Endothelial cell of umbilical vein (primary cell): ENCODE data around the gene PPM1M. TPM values are rescaled to one million over a fixed set of nuclear protein-coding genes. Genes with fewer than 3 reads are reported as not detected.

Source experiments
- BruUV-seq: library from RNA; stranded (reverse); fragments of 400-500 nt; replicated peaks from 2 replicates; lab custom pipeline; 2021; lab: Mats Ljungman, UMichigan
- CTCF ChIA-PET: fragments of 300-600, 350-600 bp; sonication (Branson Sonifier 250); formaldehyde crosslinking; loops from one replicate; lab custom pipeline; 2021; ENCODE audit warnings: antibody characterized with exemption, inconsistent platforms; lab: Charles Lee
- POLR2A ChIA-PET: fragments of 300-600, 350-600 bp; sonication (Branson Sonifier 250); formaldehyde crosslinking; loops from one replicate; lab custom pipeline; 2021; ENCODE audit warnings: antibody characterized with exemption, inconsistent platforms; lab: Charles Lee
- DNase-seq: peaks from one replicate; pipeline ENCODE4 v3.0.0-alpha.2; 2011; ENCODE audit warnings: low read depth, low spot score
- FAIRE-seq: peaks from 2 replicates; lab custom pipeline; 2011; peaks lifted over from hg19 to GRCh38; lab: Jason Lieb, UNC
- H2AFZ ChIP-seq: 2 replicates; pipeline ENCODE4 v1.6.0; 2012; ENCODE audit warnings: low read depth, low read length, control low read depth, inconsistent platforms
- H3K27ac ChIP-seq: 2 replicates; pipeline ENCODE4 v1.5.1; 2011; ENCODE audit warnings: low read depth, mild to moderate bottlenecking, control low read depth, low read length, moderate library complexity; ENCODE audit not compliant: insufficient read depth
- H3K27me3 ChIP-seq, 2 experiments: 2 replicates each; pipeline versions ENCODE4 v1.6.0 to v1.6.1; 2011; ENCODE audit warnings: low read length in 2 of 2, mixed read lengths in 1 of 2; ENCODE audit not compliant: control insufficient read depth in 2 of 2, insufficient read depth in 2 of 2
- H3K36me3 ChIP-seq, 2 experiments: 2 replicates in 1 of 2; 3 replicates in 1 of 2; pipeline ENCODE4 v1.5.1; 2011; ENCODE audit warnings: low read length in 2 of 2, mild to moderate bottlenecking in 1 of 2, moderate library complexity in 1 of 2; ENCODE audit not compliant: control insufficient read depth in 2 of 2, insufficient read depth in 2 of 2; ENCODE audit errors: extremely low read depth in 1 of 2
- H3K4me1 ChIP-seq: 3 replicates; pipeline ENCODE4 v1.5.1; 2011; ENCODE audit warnings: mild to moderate bottlenecking, low read length; ENCODE audit not compliant: control insufficient read depth, insufficient read depth; ENCODE audit errors: extremely low read depth
- H3K4me2 ChIP-seq: 2 replicates; pipeline ENCODE4 v1.6.1; 2011; ENCODE audit warnings: low read length, control low read depth, mixed read lengths; ENCODE audit not compliant: insufficient read depth
- H3K4me3 ChIP-seq, 3 experiments: fragments of 200-600 bp in 1 of 3; sonication (generic), shearing (Covaris generic) in 1 of 3; replicated peaks in 1 of 3; 2 replicates each; pipeline ENCODE4 v1.5.1; 2011 to 2016; ENCODE audit warnings: control low read depth in 3 of 3, low read length in 3 of 3, mild to moderate bottlenecking in 2 of 3, inconsistent platforms in 1 of 3, low read depth in 1 of 3, moderate library complexity in 1 of 3; ENCODE audit not compliant: insufficient read depth in 1 of 3
- H3K79me2 ChIP-seq: 2 replicates; pipeline ENCODE4 v1.6.0; 2012; ENCODE audit warnings: low read length, inconsistent platforms; ENCODE audit not compliant: control insufficient read depth, insufficient read depth
- H3K9ac ChIP-seq: replicated peaks from 2 replicates; pipeline ENCODE3; 2011; ENCODE audit warnings: low read length, control low read depth; ENCODE audit not compliant: insufficient read depth; ENCODE audit errors: extremely low read depth
- H3K9me1 ChIP-seq: replicated peaks from 3 replicates; pipeline ENCODE4 v1.6.0; 2011; ENCODE audit warnings: mild to moderate bottlenecking, low read length; ENCODE audit not compliant: control insufficient read depth, insufficient read depth; ENCODE audit errors: extremely low read depth
- H3K9me3 ChIP-seq: replicated peaks from 2 replicates; pipeline ENCODE4 v1.5.1; 2012; ENCODE audit warnings: low read length, inconsistent platforms; ENCODE audit not compliant: control insufficient read depth, insufficient read depth
- H4K20me1 ChIP-seq: replicated peaks from 2 replicates; pipeline ENCODE3; 2011; ENCODE audit warnings: mild to moderate bottlenecking, low read length; ENCODE audit not compliant: control insufficient read depth, insufficient read depth; ENCODE audit errors: extremely low read depth
- CTCF ChIP-seq, 2 donors: IDR thresholded peaks; 1 replicate in 1 of 2; 2 replicates in 1 of 2; pipeline ENCODE4 v1.5.1; 2011; ENCODE audit warnings: low read length in 2 of 2, mild to moderate bottlenecking in 2 of 2, moderate library complexity in 2 of 2, control low read depth in 1 of 2, inconsistent platforms in 1 of 2, low read depth in 1 of 2; ENCODE audit not compliant: insufficient read depth in 1 of 2; ENCODE audit errors: extremely low read depth in 1 of 2
- EZH2 ChIP-seq: IDR thresholded peaks from 2 replicates; pipeline ENCODE4 v1.6.1; 2012; ENCODE audit warnings: borderline replicate concordance, low read depth, mild to moderate bottlenecking, moderate library complexity, low read length, inconsistent platforms; ENCODE audit not compliant: severe bottlenecking
- FOS ChIP-seq: IDR thresholded peaks from 2 replicates; pipeline ENCODE4 v1.6.1; 2011; ENCODE audit warnings: mild to moderate bottlenecking, low read length, moderate library complexity, borderline replicate concordance; ENCODE audit not compliant: insufficient read depth
- GATA2 ChIP-seq: IDR thresholded peaks from 2 replicates; pipeline ENCODE4 v1.7.0; 2011; ENCODE audit warnings: low read depth, mild to moderate bottlenecking, moderate library complexity, mixed read lengths, low read length; ENCODE audit not compliant: insufficient read length, insufficient read depth
- JUN ChIP-seq: IDR thresholded peaks from 2 replicates; pipeline ENCODE4 v1.6.1; 2011; ENCODE audit warnings: borderline replicate concordance, low read depth; ENCODE audit not compliant: insufficient read length, insufficient read depth
- MAX ChIP-seq: IDR thresholded peaks from 2 replicates; pipeline ENCODE4 v1.6.1; 2011; ENCODE audit not compliant: insufficient read depth, insufficient read length
- MYC ChIP-seq: IDR thresholded peaks from one replicate; pipeline ENCODE4 v1.6.1; 2011; ENCODE audit warnings: mild to moderate bottlenecking, low read depth, low read length
- POLR2A ChIP-seq: IDR thresholded peaks from 2 replicates; pipeline ENCODE4 v1.6.1; 2012; ENCODE audit warnings: low read depth, mild to moderate bottlenecking, control low read depth, low read length
- POLR2AphosphoS5 ChIP-seq: IDR thresholded peaks from 2 replicates; pipeline ENCODE4 v1.6.1; 2012; ENCODE audit warnings: low read depth, mild to moderate bottlenecking, control low read depth, low read length, moderate library complexity; ENCODE audit not compliant: insufficient read depth
- dilution Hi-C: fragments of 300-500 bp; cut with MboI; formaldehyde crosslinking; loops from one replicate; pipeline ENCODE4 v1.15.0; 2019; ENCODE audit warnings: low sequenced_read_pairs; ENCODE audit not compliant: extremely low pct_ligation_motif_present
- intact Hi-C: fragments of 100-400 bp; cut with micrococcal nuclease; formaldehyde crosslinking; loops from one replicate; pipeline ENCODE4 v1.10.0; 2022
- polyA plus RNA-seq, 4 experiments: library from polyadenylated mRNA; depleted of rRNA in 3 of 4; stranded (reverse) in 3 of 4; unstranded in 1 of 4; fragments of >200 nt; gene quantifications; 2 replicates each; pipeline versions ENCODE4 v1.2.1 to v1.2.3, GENCODE V29; 2011 to 2012; ENCODE audit warnings: missing spikeins in 1 of 4
- total RNA-seq: library from RNA; stranded (reverse); gene quantifications from 2 replicates; pipeline ENCODE4 v1.2.3, GENCODE V29; 2021

Gene PPM1M
- total and polyA plus RNA-seq, 2 donors (not counting 3 experiments of a cell fraction or from before 2014, with no cell fraction given) = 13.7 to 19.4 TPM

GRCh38 chr3:52236424-52236886 is 9.1 kb upstream of the PPM1M start:
- Histone ChIP-seq H2AFZ (no peak overlapping the region), H3K9me1 (no peaks in the 10 kb centered on the region), H3K4me2 (no peak overlapping the region), H3K4me1 (peaks cover 18% of the 10 kb centered on the region), H4K20me1 (no peaks in the 10 kb centered on the region), H3K4me3 (no peak overlapping the region), H3K79me2 (peaks cover 42% of the 10 kb centered on the region), H3K27me3 (no peaks in the 10 kb centered on the region), H3K36me3 (peaks cover 0 to 2% of the 10 kb centered on the region in 2 experiments), H3K9me3 (no peaks in the 10 kb centered on the region), H3K9ac (no peak overlapping the region), H3K27ac (no peak overlapping the region)
- no peak for DNase-seq
- POLR2A ChIA-PET = no interaction called here
- no peak for FAIRE-seq
- CTCF ChIA-PET = interaction anchor here (0.8 to 7.3 kb wide), 5 partner anchors 15 to 145 kb away, joined by 3 to 104 read pairs (median 14); partner anchors contain the start of gene TLR9
- TF ChIP-seq CTCF (IDR thresholded peaks at IDR 0.05; ENCODE audit: extremely low read depth in 1 of 2, insufficient read depth in 1 of 2, low read depth in 1 of 2, low read length in 2 of 2) = no peak
- no peak for TF ChIP-seq MAX
- TF ChIP-seq POLR2AphosphoS5 = no peak
- TF ChIP-seq JUN = no peak
- no peak for TF ChIP-seq FOS
- TF ChIP-seq GATA2 = no peak
- TF ChIP-seq MYC = no peak
- no peak for TF ChIP-seq POLR2A
- TF ChIP-seq EZH2 = no peak
- intact Hi-C loops (loop anchor here (5.0 kb wide), 1 partner anchor 211 kb away; the partner anchor contains the start of gene SEMA3G), dilution Hi-C loops (no loop called here)
- no TSS peak for BruUV-seq
